NCI-H2227 treated with DMSO at 0.1 percent for 48 hours (cell line): Measurements from ENCODE around the gene SCO2.

ENCODE experiments used
- DNase-seq: peaks from one replicate; lab custom pipeline; 2025; lab: John Stamatoyannopoulos, UW

Gene SCO2

GRCh38 chr22:50525104-50525857 lies at the start of gene SCO2:
SCO2 (minus strand) TSS chr22:50525598; CDS start chr22:50524411, 1,187 bp downstream.
- DNase-seq: peak; percentile 85

GRCh38 chr22:50574383-50574755 lies 49.0 kb upstream of the SCO2 start:
- DNase-seq: no peak

- no peak for DNase-seq
Measured at GRCh38 chr22:50573491-50574382, 48.3 kb upstream of the SCO2 start.

- DNase-seq: no peak
Measured at GRCh38 chr22:50572965-50573364, 47.6 kb upstream of the SCO2 start.

GRCh38 chr22:50571264-50572175 lies 46.1 kb upstream of the SCO2 start:
- DNase-seq: no peak

- no peak for DNase-seq
Measured at GRCh38 chr22:50570861-50571260, 45.5 kb upstream of the SCO2 start.

GRCh38 chr22:50569896-50570535 lies 44.6 kb upstream of the SCO2 start:
- DNase-seq: no peak

GRCh38 chr22:50569041-50569459 lies 43.7 kb upstream of the SCO2 start:
- DNase-seq: no peak

- DNase-seq: no peak
Measured at GRCh38 chr22:50568626-50569025, 43.2 kb upstream of the SCO2 start.

GRCh38 chr22:50567721-50568252 lies 42.4 kb upstream of the SCO2 start:
- no peak for DNase-seq

- DNase-seq: no peak
Measured at GRCh38 chr22:50564289-50564688, 38.9 kb upstream of the SCO2 start.

- DNase-seq: no peak
Measured at GRCh38 chr22:50563413-50564160, 38.2 kb upstream of the SCO2 start.

- DNase-seq: peak; percentile 85
Measured at GRCh38 chr22:50562523-50563412, 37.4 kb upstream of the SCO2 start, which contains the start of gene SYCE3. SYCE3 (minus strand) TSS chr22:50562919; CDS start chr22:50556405, 6,514 bp downstream.

GRCh38 chr22:50561401-50562358 lies 36.3 kb upstream of the SCO2 start:
- no peak for DNase-seq

- no peak for DNase-seq
Measured at GRCh38 chr22:50560034-50560433, 34.6 kb upstream of the SCO2 start.

- no peak for DNase-seq
Measured at GRCh38 chr22:50556703-50557102, 31.3 kb upstream of the SCO2 start.

GRCh38 chr22:50553310-50553709 lies 27.9 kb upstream of the SCO2 start:
- DNase-seq: no peak

GRCh38 chr22:50551160-50551752 lies 25.9 kb upstream of the SCO2 start:
- no peak for DNase-seq
